HG03460 (cell line): ENCODE data around the gene PDLIM5.

Experiments used
- ATAC-seq: cut with Tn5 transposase; IDR thresholded peaks from one replicate; pipeline ENCODE4 v1.9.1; 2021; ENCODE audit not compliant: unreplicated experiment

Gene PDLIM5

DNA sequence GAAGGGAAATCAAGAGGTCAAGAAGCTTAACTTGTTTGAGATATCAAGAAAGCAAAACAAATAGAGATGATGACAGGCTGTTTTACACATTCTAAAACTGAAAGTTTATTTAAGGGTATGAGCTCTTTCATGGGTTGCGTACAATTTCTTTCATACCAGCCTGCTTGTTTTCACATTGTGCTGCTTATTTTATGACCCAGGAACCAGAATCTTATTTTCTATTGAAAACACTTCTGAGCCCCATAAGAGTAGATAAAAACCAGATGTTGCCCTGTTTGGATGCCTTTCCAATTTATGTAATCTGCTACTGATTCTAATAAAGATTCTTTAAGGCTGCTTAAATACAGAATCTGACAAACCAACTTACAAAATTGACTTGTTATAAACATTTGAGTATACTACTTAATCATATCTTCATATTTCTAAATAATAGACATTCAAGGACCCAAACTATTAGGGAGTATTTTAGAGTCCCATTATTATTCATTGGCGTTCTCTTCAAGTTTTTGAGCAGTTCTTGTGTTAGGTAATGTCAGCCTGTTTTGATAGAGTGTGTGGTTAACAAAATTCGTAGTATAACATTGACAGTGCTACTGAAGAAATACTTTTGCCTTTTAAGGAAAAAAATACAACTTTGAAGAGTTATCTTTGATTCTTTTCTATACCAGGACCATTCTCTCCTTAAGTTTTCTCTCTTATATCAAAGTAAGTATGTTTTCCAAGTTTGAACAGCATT lies 74.4 kb downstream of the PDLIM5 start:
- peak; percentile 61 for ATAC-seq

DNA sequence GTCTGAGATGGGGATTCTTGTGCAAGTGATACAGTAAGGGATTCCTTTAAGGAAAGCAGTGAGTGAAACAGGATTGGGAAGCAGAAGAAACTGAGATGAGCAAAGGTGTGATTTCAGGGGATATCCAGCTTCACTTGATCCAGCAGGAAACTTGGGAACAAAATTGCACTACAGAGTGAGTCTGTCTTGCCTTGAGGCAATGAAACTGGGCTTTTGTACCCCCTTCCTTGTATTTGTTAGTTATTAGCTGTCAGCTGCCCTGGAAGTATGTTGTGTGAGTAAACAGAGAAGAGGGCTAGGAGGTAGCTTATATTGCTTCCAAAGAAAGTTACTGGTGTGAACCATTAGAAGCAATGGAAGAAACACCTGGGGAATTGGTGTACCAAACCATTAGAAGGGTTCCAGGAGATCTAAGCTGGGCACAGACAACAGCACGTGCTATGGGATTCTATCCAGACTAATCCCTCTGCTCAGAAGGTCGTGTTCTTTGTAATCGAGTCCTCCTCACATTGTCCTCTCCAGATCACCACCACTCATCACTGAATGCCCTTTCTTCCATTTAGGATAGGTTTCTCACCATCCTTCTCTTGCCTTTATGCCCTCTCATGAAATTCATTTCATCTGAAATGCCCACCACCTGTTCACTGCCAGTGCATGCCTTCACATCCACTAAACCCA lies 76.0 kb downstream of the PDLIM5 start:
- no peak for ATAC-seq

- ATAC-seq = no peak
Observed at GRCh38 chr4:94528792-94529451, 77.2 kb downstream of the PDLIM5 start.

GRCh38 chr4:94530073-94530472 lies 78.3 kb downstream of the PDLIM5 start:
- ATAC-seq = no peak

- no peak for ATAC-seq
Observed at GRCh38 chr4:94531991-94532789, 80.4 kb downstream of the PDLIM5 start.

- ATAC-seq = peak; percentile 29
Observed at GRCh38 chr4:94533405-94534223, 81.9 kb downstream of the PDLIM5 start.

DNA sequence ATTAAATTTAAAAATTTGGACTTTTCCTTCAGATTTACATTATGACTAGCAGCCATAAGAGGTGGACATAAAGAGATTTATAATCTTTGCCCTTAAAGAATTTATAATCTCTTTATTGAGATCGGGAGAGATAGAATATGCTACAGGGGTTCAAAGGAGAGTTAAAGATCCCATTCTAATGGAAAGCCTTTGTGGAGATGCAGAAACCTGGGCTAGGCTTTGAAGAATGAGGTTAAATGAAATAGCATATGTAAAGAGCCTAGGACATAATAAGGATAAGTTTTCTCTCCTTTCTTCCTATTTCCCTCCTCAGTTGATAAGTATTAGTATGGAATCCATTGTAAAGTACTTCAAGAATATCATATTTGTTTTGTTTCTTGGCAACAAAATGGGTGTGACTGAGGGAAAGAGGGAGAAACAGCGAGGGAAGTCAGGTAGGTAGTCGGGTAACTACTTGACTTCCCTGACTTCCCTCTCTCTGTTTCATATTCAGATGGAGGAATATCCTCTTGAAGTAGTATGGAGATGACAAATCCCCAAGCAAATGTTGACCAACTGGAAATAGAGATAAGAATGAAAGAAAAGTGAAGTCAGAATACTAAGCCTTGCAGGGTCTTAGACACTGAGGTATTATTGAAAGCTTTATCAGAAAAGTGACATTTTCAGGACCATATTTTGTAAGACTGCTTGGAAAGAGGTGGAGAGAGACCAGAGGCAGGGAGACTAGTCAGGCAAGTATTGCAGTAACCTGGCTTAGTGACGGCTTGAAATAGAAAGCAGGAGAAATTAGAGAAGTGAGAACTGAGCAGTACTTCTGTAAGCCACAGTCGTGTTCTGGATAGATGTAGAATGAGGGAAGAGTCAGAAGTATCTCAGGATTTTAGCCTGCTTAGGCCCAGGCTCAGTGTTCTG lies 82.9 kb downstream of the PDLIM5 start:
- peak; percentile 90 for ATAC-seq

DNA sequence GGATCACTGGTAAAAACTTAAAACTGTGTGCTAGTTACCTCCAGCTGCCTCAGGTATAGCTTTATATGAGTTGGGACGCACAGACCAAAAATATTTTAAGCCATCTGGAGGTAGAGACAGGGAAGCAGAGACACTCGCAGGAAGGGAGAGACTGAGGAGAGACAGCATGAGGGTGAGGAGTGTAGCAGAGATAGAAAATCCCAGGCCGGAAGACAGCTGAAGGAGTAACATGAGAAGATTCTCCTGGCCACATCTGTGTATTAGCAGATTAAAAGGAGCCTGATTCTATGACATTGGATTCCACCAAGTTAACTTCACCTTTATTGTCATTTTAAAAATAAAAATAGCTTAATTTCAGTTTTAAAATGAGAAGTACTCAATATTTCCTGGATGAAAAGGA lies 84.3 kb downstream of the PDLIM5 start:
- no peak for ATAC-seq

- ATAC-seq = no peak
Observed at GRCh38 chr4:94536649-94537469, 85.1 kb downstream of the PDLIM5 start.

GRCh38 chr4:94537921-94538628 lies 86.3 kb downstream of the PDLIM5 start:
- ATAC-seq = no peak

DNA sequence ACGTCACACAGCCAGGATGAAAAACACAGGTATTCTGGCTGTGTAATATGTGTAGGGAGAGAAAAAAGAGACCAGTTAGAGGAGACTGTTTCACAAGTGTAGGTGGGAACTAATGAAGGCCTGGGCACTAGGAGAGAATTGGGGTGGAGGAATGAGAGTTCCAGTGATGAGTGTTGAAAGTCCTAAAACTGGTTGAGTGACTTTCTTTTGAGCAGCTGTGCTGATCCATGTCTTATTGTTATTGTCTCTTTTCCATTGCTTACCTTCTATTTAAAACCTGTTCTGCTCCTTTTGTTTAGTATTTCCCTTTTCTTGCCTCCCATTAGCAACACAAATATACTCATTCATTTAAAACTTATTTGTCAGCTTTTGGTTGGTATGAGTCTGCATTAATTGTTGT lies 88.7 kb downstream of the PDLIM5 start:
- no peak for ATAC-seq

DNA sequence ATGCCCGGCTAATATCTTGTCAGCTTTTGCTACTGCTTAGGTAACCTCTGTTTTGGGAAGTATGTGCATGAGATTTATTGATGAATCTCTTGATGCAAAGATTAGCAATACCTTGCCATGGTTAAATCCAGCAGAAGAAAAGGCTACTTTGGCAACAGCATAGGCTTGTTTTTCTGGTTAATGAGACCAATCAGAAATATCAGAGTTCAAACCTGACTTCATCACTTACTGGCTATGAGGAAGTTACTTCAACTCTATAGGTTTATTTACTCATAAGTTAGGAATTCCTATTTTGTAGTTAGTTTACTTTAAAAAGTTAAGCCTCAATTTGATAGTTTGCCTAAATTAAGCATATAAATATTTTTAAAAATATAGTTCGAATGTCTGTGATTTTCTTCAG lies 93.1 kb downstream of the PDLIM5 start:
- ATAC-seq = no peak

DNA sequence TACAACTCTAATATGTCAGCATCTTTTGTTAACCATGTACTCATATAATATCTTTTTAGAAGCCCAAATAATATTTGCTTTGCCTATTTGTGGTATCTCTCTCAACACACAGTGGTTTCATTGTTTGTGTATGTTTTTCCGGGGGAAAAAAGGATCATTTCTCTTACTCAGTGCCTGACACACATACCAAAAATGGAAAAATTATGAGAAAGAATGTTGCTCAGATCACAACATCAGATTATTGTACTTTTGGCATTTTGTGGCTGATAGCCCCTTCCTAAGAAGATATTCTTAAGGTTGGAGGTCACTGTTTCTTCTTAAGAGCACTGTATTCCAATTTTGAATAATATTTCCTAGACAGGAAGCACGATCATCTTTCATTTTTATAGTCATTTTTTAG lies 93.6 kb downstream of the PDLIM5 start:
- ATAC-seq = no peak

DNA sequence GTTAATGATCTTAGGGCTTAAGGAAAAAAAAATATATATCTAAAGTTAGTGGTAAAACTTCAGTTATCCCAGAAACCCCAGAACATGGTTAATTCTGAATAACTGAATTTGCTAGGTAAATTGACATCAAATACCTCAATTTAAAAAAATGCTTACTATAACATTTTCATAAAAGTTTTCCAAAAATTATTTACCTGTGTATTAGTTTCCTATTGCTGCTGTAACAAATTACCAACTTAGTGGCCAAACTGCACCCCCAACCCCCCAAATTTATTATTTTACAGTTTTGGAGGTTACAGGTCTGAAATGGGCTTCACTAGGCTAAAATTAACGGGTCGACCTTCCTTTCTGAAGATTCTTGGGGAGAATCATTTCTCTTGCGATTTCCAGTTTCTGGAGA lies 95.2 kb downstream of the PDLIM5 start:
- no peak for ATAC-seq

DNA sequence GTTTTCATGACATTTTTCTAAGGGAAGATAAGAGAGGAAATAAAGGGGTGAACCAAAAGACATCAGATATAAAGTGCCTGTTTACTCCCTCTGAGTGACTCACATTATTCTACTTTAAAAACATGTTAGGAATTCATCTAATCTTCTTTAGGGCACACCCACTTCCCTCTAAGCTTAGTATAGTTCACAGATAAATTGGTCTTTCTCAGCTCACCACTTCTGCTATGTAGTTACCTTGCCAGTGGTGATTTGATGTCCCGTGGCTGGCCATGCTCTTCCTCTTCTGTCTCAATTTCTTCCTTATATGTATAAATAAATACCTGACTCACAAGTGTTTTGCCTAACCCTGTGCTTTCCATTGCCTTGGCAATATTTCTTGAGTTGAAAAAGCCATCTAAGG lies 96.8 kb downstream of the PDLIM5 start:
- no peak for ATAC-seq

DNA sequence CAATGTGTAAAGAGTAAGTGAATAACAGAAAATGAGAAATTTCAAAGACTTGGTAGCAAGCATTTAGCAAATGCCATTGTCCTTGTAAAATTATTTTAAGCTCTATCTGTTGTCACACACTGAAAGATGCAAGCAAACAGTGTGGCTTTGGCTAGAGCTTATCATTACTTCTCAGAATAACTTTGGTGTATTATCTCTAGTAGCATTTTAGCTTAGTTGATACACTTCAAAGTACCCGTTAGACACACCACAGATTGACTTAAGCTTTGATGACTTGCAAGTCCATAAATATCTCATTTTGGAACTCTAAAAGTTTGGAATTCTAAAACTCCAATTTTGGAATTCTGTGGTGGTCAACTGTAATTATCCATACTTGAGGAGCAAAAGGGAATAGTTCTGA lies 98.6 kb downstream of the PDLIM5 start:
- no peak for ATAC-seq

GRCh38 chr4:94550851-94551250 lies 99.1 kb downstream of the PDLIM5 start:
- no peak for ATAC-seq
